ENCODE measurements around the gene ASGR1.

The ASGR1 gene

GRCh38 chr17:7221278-7222092 lies 42.3 kb upstream of the ASGR1 start:
- no peaks in the 10 kb centered on the region for H3K9me3 ChIP-seq (ENCODE audit: insufficient read depth, low read length, severe bottlenecking)
- peak overlapping the region; percentile 88 for H3K4me2 ChIP-seq (ENCODE audit: insufficient read depth, low read length)
- ATAC-seq (ENCODE audit: insufficient read depth, low read depth) (peak; percentile 3; the same call in 1 of the 3 replicates), DNase-seq (no peak)
- peaks cover 53% of the 10 kb centered on the region for H3K4me1 ChIP-seq (ENCODE audit: insufficient read depth, low read length)
- TF ChIP-seq CTCF (IDR thresholded peaks at IDR 0.05; ENCODE audit: borderline replicate concordance, extremely low read depth, low read length, poor library complexity, severe bottlenecking) (no peak), EZH2 (IDR thresholded peaks at IDR 0.05; ENCODE audit: borderline replicate concordance, low read depth, low read length, severe bottlenecking) (no peak)
- peaks cover 35% of the 10 kb centered on the region for H4K20me1 ChIP-seq (ENCODE audit: insufficient read depth, low read length)
- H3K27ac ChIP-seq (ENCODE audit: low read length): peak overlapping the region; percentile 91
- H3K9ac ChIP-seq (ENCODE audit: low read depth, low read length): peak overlapping the region; percentile 89
- peak overlapping the region in 1 of 2 experiments; percentile 85; a peak in 1 of 4 replicates for H3K4me3 ChIP-seq (ENCODE audit: low read depth in 1 of 2, low read length in 2 of 2)
- peaks cover 32% of the 10 kb centered on the region for H3K79me2 ChIP-seq (ENCODE audit: insufficient read depth, low read length)
- H3K27me3 ChIP-seq (ENCODE audit: insufficient read depth, low read length, poor library complexity): no peaks in the 10 kb centered on the region
- no peak overlapping the region for H2AFZ ChIP-seq (ENCODE audit: low read depth, low read length)
- H3K36me3 ChIP-seq (ENCODE audit: insufficient read depth, low read length): peaks cover 57% of the 10 kb centered on the region

GRCh38 chr17:7220593-7221277 lies 41.6 kb upstream of the ASGR1 start:
- Histone ChIP-seq H3K4me1 (ENCODE audit: insufficient read depth, low read length) (peaks cover 61% of the 10 kb centered on the region), H3K4me3 (ENCODE audit: low read depth in 1 of 2, low read length in 2 of 2) (peak overlapping the region; percentile 67 to 85), H3K36me3 (ENCODE audit: insufficient read depth, low read length) (peaks cover 50% of the 10 kb centered on the region), H3K4me2 (ENCODE audit: insufficient read depth, low read length) (peak overlapping the region; percentile 88), H3K27ac (ENCODE audit: low read length) (peak overlapping the region; percentile 91), H3K9me3 (ENCODE audit: insufficient read depth, low read length, severe bottlenecking) (no peaks in the 10 kb centered on the region), H3K79me2 (ENCODE audit: insufficient read depth, low read length) (peaks cover 39% of the 10 kb centered on the region), H2AFZ (ENCODE audit: low read depth, low read length) (peak overlapping the region; percentile 62; the same call in 1 of the 2 replicates), H4K20me1 (ENCODE audit: insufficient read depth, low read length) (peaks cover 35% of the 10 kb centered on the region), H3K9ac (ENCODE audit: low read depth, low read length) (peak overlapping the region; percentile 89), H3K27me3 (ENCODE audit: insufficient read depth, low read length, poor library complexity) (no peaks in the 10 kb centered on the region)
- TF ChIP-seq EZH2 (IDR thresholded peaks at IDR 0.05; ENCODE audit: borderline replicate concordance, low read depth, low read length, severe bottlenecking) (no peak), CTCF (IDR thresholded peaks at IDR 0.05; ENCODE audit: borderline replicate concordance, extremely low read depth, low read length, poor library complexity, severe bottlenecking) (peak; percentile 73)
- DNase-seq (peak; percentile 63), ATAC-seq (ENCODE audit: insufficient read depth, low read depth) (peak; percentile 55)

GRCh38 chr17:7219812-7220592 lies 40.8 kb upstream of the ASGR1 start, which contains the start of the genes ACADVL and DLG4:
TSS of gene ACADVL (plus strand) at chr17:7219938. CDS start at chr17:7219985, 47 bp downstream.
TSS of gene DLG4 (minus strand) at chr17:7219836.
- Histone ChIP-seq H3K4me2 (ENCODE audit: insufficient read depth, low read length) (peak within 1 kb of the TSS; percentile 88), H3K27ac (ENCODE audit: low read length) (peak within 1 kb of the TSS; percentile 91), H3K9ac (ENCODE audit: low read depth, low read length) (peak within 1 kb of the TSS; percentile 89), H4K20me1 (ENCODE audit: insufficient read depth, low read length) (peaks cover 35% of the 10 kb centered on the region), H3K79me2 (ENCODE audit: insufficient read depth, low read length) (peaks cover 39% of the 10 kb centered on the region), H2AFZ (ENCODE audit: low read depth, low read length) (peak within 1 kb of the TSS; percentile 62), H3K9me3 (ENCODE audit: insufficient read depth, low read length, severe bottlenecking) (no peaks in the 10 kb centered on the region), H3K4me1 (ENCODE audit: insufficient read depth, low read length) (peaks cover 68% of the 10 kb centered on the region), H3K4me3 (ENCODE audit: low read depth in 1 of 2, low read length in 2 of 2) (peak within 1 kb of the TSS; percentile 67 to 85), H3K36me3 (ENCODE audit: insufficient read depth, low read length) (peaks cover 43% of the 10 kb centered on the region), H3K27me3 (ENCODE audit: insufficient read depth, low read length, poor library complexity) (no peaks in the 10 kb centered on the region)
- TF ChIP-seq CTCF (IDR thresholded peaks at IDR 0.05; ENCODE audit: borderline replicate concordance, extremely low read depth, low read length, poor library complexity, severe bottlenecking): no peak
- TF ChIP-seq EZH2 (IDR thresholded peaks at IDR 0.05; ENCODE audit: borderline replicate concordance, low read depth, low read length, severe bottlenecking): no peak
- ATAC-seq (ENCODE audit: insufficient read depth, low read depth) (peak; percentile 75), DNase-seq (peak; percentile 80)

Measured in DND-41 (cell line).